Loucy (cell line): ENCODE measurements around the gene CACNA1H.

Experiments used
- H2AFZ ChIP-seq: fragments of 200-600 bp; sonication (generic); 2 replicates; pipeline ENCODE4 v1.6.0; 2016; ENCODE audit warnings: antibody characterized with exemption, mild to moderate bottlenecking, low read length, moderate library complexity
- H3F3A ChIP-seq: fragments of 200-600 bp; 2 replicates; pipeline ENCODE4 v1.6.0; 2016; ENCODE audit warnings: antibody characterized with exemption, low read depth, mild to moderate bottlenecking
- H3K27me3 ChIP-seq: fragments of 200-600 bp; sonication (generic); 2 replicates; pipeline ENCODE4 v1.6.1; 2014; ENCODE audit warnings: low read length, mild to moderate bottlenecking; ENCODE audit not compliant: insufficient read depth, poor library complexity, severe bottlenecking
- H3K36me3 ChIP-seq: fragments of 200-600 bp; sonication (generic); 2 replicates; pipeline ENCODE4 v1.6.1; 2016; ENCODE audit warnings: low read length; ENCODE audit not compliant: insufficient read depth
- H3K4me1 ChIP-seq: fragments of 200-600 bp; sonication (generic); 2 replicates; pipeline ENCODE4 v1.5.1; 2014; ENCODE audit warnings: low read length, mild to moderate bottlenecking; ENCODE audit not compliant: insufficient read depth, poor library complexity, severe bottlenecking
- H3K4me2 ChIP-seq: fragments of 200-600 bp; sonication (generic); 2 replicates; pipeline ENCODE4 v1.6.0; 2014; ENCODE audit warnings: antibody characterized with exemption, low read length, low read depth, mild to moderate bottlenecking; ENCODE audit not compliant: poor library complexity, severe bottlenecking
- H3K4me3 ChIP-seq: fragments of 200-600 bp; sonication (generic); 2 replicates; pipeline ENCODE4 v1.5.1; 2014; ENCODE audit warnings: low read length, mild to moderate bottlenecking, mixed read lengths; ENCODE audit not compliant: poor library complexity, severe bottlenecking
- H3K79me2 ChIP-seq: fragments of 200-600 bp; sonication (generic); 2 replicates; pipeline ENCODE4 v1.6.1; 2014; ENCODE audit warnings: low read length; ENCODE audit not compliant: insufficient read depth
- H3K9ac ChIP-seq: fragments of 200-600 bp; sonication (generic); 2 replicates; pipeline ENCODE4 v1.6.0; 2014; ENCODE audit warnings: mild to moderate bottlenecking, low read depth, low read length, moderate library complexity; ENCODE audit not compliant: poor library complexity, severe bottlenecking
- H3K9me2 ChIP-seq: fragments of 200-600 bp; sonication (generic); replicated peaks from 2 replicates; pipeline ENCODE4 v1.6.1; 2016; ENCODE audit warnings: low read depth, low read length, mixed read lengths
- H3K9me3 ChIP-seq: fragments of 200-600 bp; sonication (generic); 2 replicates; pipeline ENCODE4 v1.6.1; 2014; ENCODE audit warnings: mild to moderate bottlenecking, antibody characterized with exemption, low read length, low read depth; ENCODE audit not compliant: insufficient read depth
- H4K20me1 ChIP-seq: fragments of 200-600 bp; sonication (generic); 2 replicates; pipeline ENCODE4 v1.6.0; 2014; ENCODE audit warnings: antibody characterized with exemption, low read length, mild to moderate bottlenecking; ENCODE audit not compliant: insufficient read depth, poor library complexity, severe bottlenecking
- CTCF ChIP-seq: fragments of 200-600 bp; sonication (generic); conservative IDR thresholded peaks from 2 replicates; pipeline ENCODE4 v1.5.1; 2014; ENCODE audit warnings: mild to moderate bottlenecking, antibody characterized with exemption, low read length
- EZH2phosphoT487 ChIP-seq: fragments of 200-600 bp; IDR thresholded peaks from 2 replicates; pipeline ENCODE4 v1.6.1; 2018; ENCODE audit warnings: antibody characterized with exemption, mild to moderate bottlenecking, moderate library complexity, borderline replicate concordance

CACNA1H gene

GRCh38 chr16:1158456-1159324, 5.8 kb downstream of the CACNA1H start:
- Histone ChIP-seq H4K20me1 (no peaks in the 10 kb centered on the region), H3K4me2 (no peak overlapping the region), H3K4me3 (no peak overlapping the region), H3K27me3 (no peaks in the 10 kb centered on the region), H3K9me2 (no peaks in the 10 kb centered on the region), H2AFZ (no peak overlapping the region), H3K79me2 (no peaks in the 10 kb centered on the region), H3F3A (no peaks in the 10 kb centered on the region), H3K9me3 (no peaks in the 10 kb centered on the region; the same call in 1 of the 2 replicates), H3K9ac (no peak overlapping the region), H3K36me3 (no peaks in the 10 kb centered on the region), H3K4me1 (no peaks in the 10 kb centered on the region)
- TF ChIP-seq CTCF (no peak), EZH2phosphoT487 (no peak)

GRCh38 chr16:1159325-1159972, 6.5 kb downstream of the CACNA1H start:
- Histone ChIP-seq H3K79me2 (no peaks in the 10 kb centered on the region), H3K9me2 (no peaks in the 10 kb centered on the region), H3K27me3 (no peaks in the 10 kb centered on the region), H3K9ac (no peak overlapping the region), H3K36me3 (no peaks in the 10 kb centered on the region), H3K4me3 (no peak overlapping the region), H3K4me2 (no peak overlapping the region), H3K4me1 (no peaks in the 10 kb centered on the region), H2AFZ (no peak overlapping the region), H3K9me3 (no peaks in the 10 kb centered on the region; the same call in 1 of the 2 replicates), H3F3A (no peaks in the 10 kb centered on the region), H4K20me1 (no peaks in the 10 kb centered on the region)
- TF ChIP-seq EZH2phosphoT487 (no peak), CTCF (no peak)

GRCh38 chr16:1159973-1160772, 7.3 kb downstream of the CACNA1H start:
- TF ChIP-seq EZH2phosphoT487 (no peak), CTCF (no peak)
- Histone ChIP-seq H3F3A (no peaks in the 10 kb centered on the region), H3K27me3 (no peaks in the 10 kb centered on the region), H3K9me2 (no peaks in the 10 kb centered on the region), H4K20me1 (no peaks in the 10 kb centered on the region), H3K9me3 (no peaks in the 10 kb centered on the region; the same call in 1 of the 2 replicates), H3K4me2 (no peak overlapping the region), H3K9ac (no peak overlapping the region), H3K4me3 (no peak overlapping the region), H3K79me2 (no peaks in the 10 kb centered on the region), H3K36me3 (no peaks in the 10 kb centered on the region), H2AFZ (no peak overlapping the region), H3K4me1 (no peaks in the 10 kb centered on the region)
